Measurements from ENCODE around the gene GOLGA3.

- no peak for TF ChIP-seq POLR2A (IDR thresholded peaks at IDR 0.05)
- TF ChIP-seq CTCF (IDR thresholded peaks at IDR 0.05) = no peak
Observed at GRCh38 chr12:132825089-132825488, 3.6 kb downstream of the GOLGA3 start.
